Tibial nerve (tissue), 4 donors: ENCODE data around the gene PPP1R18. TPM values are rescaled to one million over a fixed set of nuclear protein-coding genes. Genes with fewer than 3 reads are reported as not detected.

ENCODE experiments used
- DNase-seq, 2 donors: peaks; one replicate each; pipeline ENCODE4 v3.0.0-alpha.2; 2019; ENCODE audit warnings: low spot score in 2 of 2
- H3K27ac ChIP-seq, 4 donors: fragments of 200-600 bp; sonication (generic) in 3 of 4; one replicate each; pipeline ENCODE4 v1.5.1; 2017 to 2019; ENCODE audit warnings: mild to moderate bottlenecking in 1 of 4
- H3K27me3 ChIP-seq, 2 donors: fragments of 200-600 bp; sonication (generic) in 1 of 2; one replicate each; pipeline versions ENCODE4 v1.5.1 to v1.6.0; 2017 to 2019
- H3K36me3 ChIP-seq, 3 donors: fragments of 200-600 bp; sonication (generic); one replicate each; pipeline ENCODE4 v1.5.1; 2018 to 2019
- H3K4me1 ChIP-seq, 4 donors: fragments of 200-600 bp; sonication (generic) in 3 of 4; one replicate each; pipeline ENCODE4 v1.5.1; 2017 to 2019
- H3K4me3 ChIP-seq, 4 donors: fragments of 200-600 bp; sonication (generic) in 3 of 4; one replicate each; pipeline ENCODE4 v1.5.1; 2017 to 2019; ENCODE audit warnings: mild to moderate bottlenecking in 1 of 4, moderate library complexity in 1 of 4
- H3K9me3 ChIP-seq, 4 donors: fragments of 200-600 bp; sonication (generic) in 3 of 4; one replicate each; pipeline ENCODE4 v1.5.1; 2017 to 2019
- CTCF ChIP-seq, 5 experiments: fragments of 200-600 bp in 3 of 5; fragments of 450-650 bp in 2 of 5; sonication (generic) in 3 of 5; IDR thresholded peaks; one replicate each; pipeline ENCODE4 v1.5.1; 2016 to 2019; ENCODE audit warnings: antibody characterized with exemption in 5 of 5, mild to moderate bottlenecking in 3 of 5, moderate library complexity in 2 of 5
- EP300 ChIP-seq, 2 donors: sonication (generic); formaldehyde crosslinking; IDR thresholded peaks; one replicate each; pipeline ENCODE4 v1.6.1; 2017; ENCODE audit warnings: antibody characterized with exemption in 2 of 2, mild to moderate bottlenecking in 1 of 2
- POLR2A ChIP-seq, 2 donors: fragments of 450-650 bp; IDR thresholded peaks; one replicate each; pipeline ENCODE4 v1.6.1; 2017; ENCODE audit warnings: antibody characterized with exemption in 2 of 2, mild to moderate bottlenecking in 2 of 2, moderate library complexity in 2 of 2
- WGBS, 2 donors: methylation state at CpG; one replicate each; pipeline ENCODE4 v1.1.5; 2018; 5-methylcytosine and 5-hydroxymethylcytosine counted together
- total RNA-seq, 4 donors: library from RNA; depleted of rRNA; stranded (reverse); fragments of >200 nt; gene quantifications; one replicate each; pipeline ENCODE4 v1.1.0, GENCODE V29; 2016

The PPP1R18 gene
- total RNA-seq, 4 donors from 2014 or later, result 26.6 to 48.0 (median 35.5) TPM

GRCh38 chr6:30689022-30689865 lies 2.8 kb upstream of the PPP1R18 start:
- H3K4me1 ChIP-seq, result peaks cover 0 to 59% (median 38%) of the 10 kb centered on the region in 4 donors
- no peak overlapping the region for H3K4me3 ChIP-seq
- peak overlapping the region in 3 of 4 donors; percentile 97 to 99 (median 99) for H3K27ac ChIP-seq
- 83 to 86% methylated on average over 11 of the region's 11 CpGs for WGBS, 2 donors
- DNase-seq, result no peak
- TF ChIP-seq CTCF (IDR thresholded peaks at IDR 0.05), result no peak
- no peak for TF ChIP-seq POLR2A (IDR thresholded peaks at IDR 0.05)
- no peak for TF ChIP-seq EP300 (IDR thresholded peaks at IDR 0.05)
- no peaks in the 10 kb centered on the region for H3K9me3 ChIP-seq
- no peaks in the 10 kb centered on the region for H3K27me3 ChIP-seq
- H3K36me3 ChIP-seq, result no peaks in the 10 kb centered on the region

- no peak for TF ChIP-seq CTCF (IDR thresholded peaks at IDR 0.05)
- TF ChIP-seq EP300 (IDR thresholded peaks at IDR 0.05), result no peak
- TF ChIP-seq POLR2A (IDR thresholded peaks at IDR 0.05), result no peak
Observed at GRCh38 chr6:30688569-30688968, 2.1 kb upstream of the PPP1R18 start.

GRCh38 chr6:30687659-30688431 lies 1.4 kb upstream of the PPP1R18 start:
- TF ChIP-seq CTCF (IDR thresholded peaks at IDR 0.05), result peak; percentile 10 to 41 (median 23)
- no peak for TF ChIP-seq POLR2A (IDR thresholded peaks at IDR 0.05)
- Histone ChIP-seq H3K9me3 (no peaks in the 10 kb centered on the region), H3K4me1 (peaks cover 0 to 73% (median 47%) of the 10 kb centered on the region in 4 donors), H3K4me3 (peak overlapping the region; percentile 73 to 92 (median 83)), H3K27me3 (no peaks in the 10 kb centered on the region), H3K36me3 (no peaks in the 10 kb centered on the region), H3K27ac (peak overlapping the region; percentile 97 to 99 (median 98))
- peak in 1 of 2 donors; percentile 38 for DNase-seq
- 8 to 10% methylated on average over 22 of the region's 22 CpGs for WGBS, 2 donors

More at GRCh38 chr6:30688569-30688968, 2.1 kb upstream of the PPP1R18 start:
- no peak for DNase-seq
- H3K27ac ChIP-seq, result peak overlapping the region; percentile 97 to 99 (median 98)
- peak overlapping the region in 1 of 4 donors; percentile 92 for H3K4me3 ChIP-seq
- no peaks in the 10 kb centered on the region for H3K27me3 ChIP-seq
- peaks cover 0 to 65% (median 41%) of the 10 kb centered on the region in 4 donors for H3K4me1 ChIP-seq
- H3K9me3 ChIP-seq, result no peaks in the 10 kb centered on the region
- WGBS, 2 donors, result 80 to 83% methylated on average over 9 of the region's 9 CpGs
- H3K36me3 ChIP-seq, result no peaks in the 10 kb centered on the region

GRCh38 chr6:30686908-30687658 lies 638 bp upstream of the PPP1R18 start:
- 1% methylated on average over 33 to 48 of the region's 52 CpGs for WGBS, 2 donors
- Histone ChIP-seq H3K27me3 (no peaks in the 10 kb centered on the region), H3K36me3 (no peaks in the 10 kb centered on the region), H3K4me3 (peak overlapping the region; percentile 73 to 92 (median 83)), H3K4me1 (peaks cover 0 to 80% (median 54%) of the 10 kb centered on the region in 4 donors), H3K9me3 (no peaks in the 10 kb centered on the region), H3K27ac (peak overlapping the region; percentile 97 to 99 (median 98))
- peak; percentile 89 for DNase-seq
- TF ChIP-seq POLR2A (IDR thresholded peaks at IDR 0.05) (peak; percentile 17 to 48), EP300 (IDR thresholded peaks at IDR 0.05) (peak; percentile 72 to 95), CTCF (IDR thresholded peaks at IDR 0.05) (no peak)
